Esophagus squamous epithelium (tissue), 5 donors: ENCODE data around the gene SEPTIN5. TPM values are rescaled to one million over a fixed set of nuclear protein-coding genes. Genes with fewer than 3 reads are reported as not detected.

Source experiments
- DNase-seq: peaks from one replicate; lab custom pipeline; 2025; lab: John Stamatoyannopoulos, UW
- H3K27ac ChIP-seq, 4 donors: fragments of 200-600 bp; sonication (generic); one replicate each; pipeline ENCODE4 v1.5.1; 2016 to 2019; ENCODE audit warnings: mild to moderate bottlenecking in 1 of 4
- H3K27me3 ChIP-seq, 4 donors: fragments of 200-600 bp; sonication (generic); 1 replicate in 3 of 4; 2 replicates in 1 of 4; pipeline versions ENCODE4 v1.5.1 to v1.6.0; 2017 to 2021; ENCODE audit warnings: antibody characterized with exemption in 1 of 4
- H3K36me3 ChIP-seq, 3 donors: fragments of 200-600 bp; sonication (generic); one replicate each; pipeline ENCODE4 v1.5.1; 2016 to 2019
- H3K4me1 ChIP-seq, 3 donors: fragments of 200-600 bp; sonication (generic); one replicate each; pipeline ENCODE4 v1.5.1; 2017 to 2019
- H3K4me3 ChIP-seq, 4 donors: fragments of 200-600 bp; sonication (generic); 1 replicate in 3 of 4; 2 replicates in 1 of 4; pipeline ENCODE4 v1.5.1; 2016 to 2019; ENCODE audit warnings: mild to moderate bottlenecking in 2 of 4, moderate library complexity in 1 of 4
- H3K9me3 ChIP-seq, 3 donors: fragments of 200-600 bp; sonication (generic); one replicate each; pipeline ENCODE4 v1.5.1; 2016 to 2019
- POLR2A ChIP-seq, 4 donors: fragments of 450-650 bp; IDR thresholded peaks; one replicate each; pipeline ENCODE4 v1.6.1; 2017; ENCODE audit warnings: antibody characterized with exemption in 4 of 4, mild to moderate bottlenecking in 4 of 4, moderate library complexity in 3 of 4
- WGBS, 2 donors: methylation state at CpG; one replicate each; pipeline ENCODE4 v1.1.5; 2018; 5-methylcytosine and 5-hydroxymethylcytosine counted together
- intact Hi-C: fragments of 100-400 bp; cut with DNase I; formaldehyde crosslinking; loops from one replicate; pipeline ENCODE4 v1.15.0; 2022
- total RNA-seq, 4 donors: library from RNA; depleted of rRNA; stranded (reverse); fragments of >200 nt; gene quantifications; one replicate each; pipeline ENCODE4 v1.1.0, GENCODE V29; 2016
- TF ChIP-seq, protein P1 (sequence below), 6 experiments: fragments of 450-650 bp in 4 of 6; fragments of 200-600 bp in 2 of 6; sonication (generic) in 2 of 6; IDR thresholded peaks; one replicate each; pipeline ENCODE4 v1.5.1; 2016 to 2019; ENCODE audit warnings: antibody characterized with exemption in 6 of 6, mild to moderate bottlenecking in 4 of 6, moderate library complexity in 4 of 6
- donor health status: DM: yes; HTN: yes; CAD: no.

Gene SEPTIN5
- total RNA-seq, 4 donors from 2014 or later = 19.8 to 69.7 (median 36.3) TPM

DNA sequence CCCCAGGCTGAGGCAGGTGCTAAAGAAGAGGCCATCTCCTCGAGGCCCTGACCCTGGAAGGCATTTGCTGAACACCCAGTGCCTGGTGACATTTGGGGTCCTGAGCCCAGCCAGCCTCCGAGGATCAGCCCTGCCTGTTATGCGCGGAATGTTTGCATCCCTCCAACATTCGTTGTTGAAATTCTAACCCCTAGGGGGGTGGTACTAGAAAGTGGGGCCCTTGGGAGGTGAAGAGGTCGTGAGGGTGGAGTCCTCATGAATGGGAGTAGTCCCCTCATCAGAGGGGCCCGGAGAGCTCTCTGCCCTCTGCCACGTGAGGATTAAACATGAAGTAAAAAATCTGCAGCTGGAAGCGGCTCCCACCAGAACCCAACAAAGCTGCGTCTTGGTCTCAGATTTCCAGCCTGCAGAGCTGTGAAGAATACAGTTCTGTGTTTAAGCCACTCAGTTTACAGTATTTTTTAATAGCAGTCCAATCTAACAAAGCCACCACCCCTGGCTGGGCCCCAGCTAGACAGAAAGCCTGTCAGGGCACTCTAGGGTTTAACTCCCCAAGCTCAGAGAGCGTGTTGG, 35.3 kb upstream of the SEPTIN5 start:
- intact Hi-C loops = loop anchor here (5.0 kb wide), 1 partner anchor 38 kb away; no protein-coding TSS in a partner anchor
- Histone ChIP-seq H3K27ac (no peak overlapping the region), H3K4me3 (no peak overlapping the region), H3K9me3 (no peaks in the 10 kb centered on the region), H3K27me3 (peaks cover 0 to 37% (median 0%) of the 10 kb centered on the region in 4 donors), H3K4me1 (peaks cover 0 to 11% (median 6%) of the 10 kb centered on the region in 3 donors), H3K36me3 (no peaks in the 10 kb centered on the region)
- TF ChIP-seq POLR2A (IDR thresholded peaks at IDR 0.05) = no peak
- TF ChIP-seq, protein P1, sequence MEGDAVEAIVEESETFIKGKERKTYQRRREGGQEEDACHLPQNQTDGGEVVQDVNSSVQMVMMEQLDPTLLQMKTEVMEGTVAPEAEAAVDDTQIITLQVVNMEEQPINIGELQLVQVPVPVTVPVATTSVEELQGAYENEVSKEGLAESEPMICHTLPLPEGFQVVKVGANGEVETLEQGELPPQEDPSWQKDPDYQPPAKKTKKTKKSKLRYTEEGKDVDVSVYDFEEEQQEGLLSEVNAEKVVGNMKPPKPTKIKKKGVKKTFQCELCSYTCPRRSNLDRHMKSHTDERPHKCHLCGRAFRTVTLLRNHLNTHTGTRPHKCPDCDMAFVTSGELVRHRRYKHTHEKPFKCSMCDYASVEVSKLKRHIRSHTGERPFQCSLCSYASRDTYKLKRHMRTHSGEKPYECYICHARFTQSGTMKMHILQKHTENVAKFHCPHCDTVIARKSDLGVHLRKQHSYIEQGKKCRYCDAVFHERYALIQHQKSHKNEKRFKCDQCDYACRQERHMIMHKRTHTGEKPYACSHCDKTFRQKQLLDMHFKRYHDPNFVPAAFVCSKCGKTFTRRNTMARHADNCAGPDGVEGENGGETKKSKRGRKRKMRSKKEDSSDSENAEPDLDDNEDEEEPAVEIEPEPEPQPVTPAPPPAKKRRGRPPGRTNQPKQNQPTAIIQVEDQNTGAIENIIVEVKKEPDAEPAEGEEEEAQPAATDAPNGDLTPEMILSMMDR (IDR thresholded peaks at IDR 0.05) = no peak
- DNase-seq = no peak
- 55% methylated on average over 5 to 11 of the region's 11 CpGs for WGBS, 2 donors

DNA sequence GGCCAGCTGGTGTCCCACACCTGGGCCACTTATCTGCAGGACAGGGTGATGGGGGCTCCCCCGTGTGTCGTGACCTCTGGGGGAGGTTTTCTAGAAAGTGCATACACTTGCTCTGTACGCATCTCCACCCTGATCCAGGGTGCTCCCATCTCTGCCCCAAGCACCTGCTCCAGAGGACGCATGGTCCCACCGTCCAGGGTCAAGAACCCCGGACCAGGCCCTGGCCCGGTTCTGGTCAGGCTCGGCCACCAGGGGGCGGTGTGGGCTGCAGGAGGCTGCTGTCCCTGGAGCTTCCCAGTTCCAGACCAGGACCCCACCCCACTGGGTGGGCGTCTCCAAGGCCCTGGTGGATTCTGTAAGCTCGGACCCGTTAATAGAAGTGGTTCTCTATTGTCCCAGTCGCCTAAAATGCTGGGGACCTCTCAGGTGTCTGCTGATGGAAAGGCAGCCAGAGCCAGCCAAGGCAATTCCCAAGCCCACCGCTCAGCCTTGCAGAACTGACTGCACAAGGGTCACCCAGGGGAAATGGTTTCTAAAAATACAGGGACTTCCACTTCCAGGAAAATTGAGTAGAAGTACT, 34.7 kb upstream of the SEPTIN5 start:
- peaks cover 0 to 37% (median 0%) of the 10 kb centered on the region in 4 donors for H3K27me3 ChIP-seq
- 71 to 88% methylated on average over 1 to 4 of the region's 14 CpGs for WGBS, 2 donors
- no peak overlapping the region for H3K4me3 ChIP-seq
- no peak for DNase-seq
- no peak for TF ChIP-seq POLR2A (IDR thresholded peaks at IDR 0.05)
- TF ChIP-seq, protein P1 (IDR thresholded peaks at IDR 0.05) = peak; percentile 67 to 91 (median 84)
- H3K27ac ChIP-seq = no peak overlapping the region
- peaks cover 0 to 11% (median 6%) of the 10 kb centered on the region in 3 donors for H3K4me1 ChIP-seq
- no peaks in the 10 kb centered on the region for H3K9me3 ChIP-seq
- H3K36me3 ChIP-seq = no peaks in the 10 kb centered on the region
- intact Hi-C loops = loop anchor here (5.0 kb wide), 1 partner anchor 38 kb away; no protein-coding TSS in a partner anchor

DNA sequence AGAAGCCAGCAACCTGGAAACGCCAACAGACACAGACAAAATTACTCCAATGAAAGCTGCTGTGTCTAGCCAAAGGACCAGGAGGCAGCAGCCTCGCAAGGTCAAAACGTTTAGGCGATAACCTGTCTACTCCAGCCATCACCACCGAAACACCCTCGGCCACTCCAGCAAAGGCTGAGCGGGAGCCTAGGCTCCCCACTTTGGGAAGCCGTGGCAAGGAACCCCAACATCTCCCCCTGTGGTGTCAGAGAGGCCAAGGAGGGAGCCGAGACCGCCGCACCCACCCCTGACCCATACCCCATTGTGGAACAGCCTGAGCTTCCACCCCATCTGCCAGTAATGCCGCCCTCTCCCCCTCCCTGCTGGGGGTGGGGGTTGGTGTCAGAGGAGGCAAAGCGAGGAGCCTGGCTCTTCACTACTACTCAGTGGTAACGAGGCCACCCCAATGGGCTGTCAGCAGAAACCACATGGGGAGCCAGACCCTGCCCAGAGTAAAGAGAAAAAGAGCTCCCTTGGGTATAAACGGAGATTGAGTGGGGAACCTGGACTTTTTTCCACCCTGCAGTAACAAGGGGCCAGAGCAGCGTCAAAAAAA, 33.9 kb upstream of the SEPTIN5 start:
- H3K27ac ChIP-seq = no peak overlapping the region
- peaks cover 0 to 29% (median 0%) of the 10 kb centered on the region in 4 donors for H3K27me3 ChIP-seq
- DNase-seq = no peak
- H3K4me3 ChIP-seq = no peak overlapping the region
- TF ChIP-seq, protein P1 (IDR thresholded peaks at IDR 0.05) = no peak
- no peak for TF ChIP-seq POLR2A (IDR thresholded peaks at IDR 0.05)
- peaks cover 0 to 11% (median 6%) of the 10 kb centered on the region in 3 donors for H3K4me1 ChIP-seq
- H3K36me3 ChIP-seq = no peaks in the 10 kb centered on the region
- 73 to 89% methylated on average over 5 to 6 of the region's 16 CpGs for WGBS, 2 donors
- intact Hi-C loops = no loop called here
- H3K9me3 ChIP-seq = no peaks in the 10 kb centered on the region

DNA sequence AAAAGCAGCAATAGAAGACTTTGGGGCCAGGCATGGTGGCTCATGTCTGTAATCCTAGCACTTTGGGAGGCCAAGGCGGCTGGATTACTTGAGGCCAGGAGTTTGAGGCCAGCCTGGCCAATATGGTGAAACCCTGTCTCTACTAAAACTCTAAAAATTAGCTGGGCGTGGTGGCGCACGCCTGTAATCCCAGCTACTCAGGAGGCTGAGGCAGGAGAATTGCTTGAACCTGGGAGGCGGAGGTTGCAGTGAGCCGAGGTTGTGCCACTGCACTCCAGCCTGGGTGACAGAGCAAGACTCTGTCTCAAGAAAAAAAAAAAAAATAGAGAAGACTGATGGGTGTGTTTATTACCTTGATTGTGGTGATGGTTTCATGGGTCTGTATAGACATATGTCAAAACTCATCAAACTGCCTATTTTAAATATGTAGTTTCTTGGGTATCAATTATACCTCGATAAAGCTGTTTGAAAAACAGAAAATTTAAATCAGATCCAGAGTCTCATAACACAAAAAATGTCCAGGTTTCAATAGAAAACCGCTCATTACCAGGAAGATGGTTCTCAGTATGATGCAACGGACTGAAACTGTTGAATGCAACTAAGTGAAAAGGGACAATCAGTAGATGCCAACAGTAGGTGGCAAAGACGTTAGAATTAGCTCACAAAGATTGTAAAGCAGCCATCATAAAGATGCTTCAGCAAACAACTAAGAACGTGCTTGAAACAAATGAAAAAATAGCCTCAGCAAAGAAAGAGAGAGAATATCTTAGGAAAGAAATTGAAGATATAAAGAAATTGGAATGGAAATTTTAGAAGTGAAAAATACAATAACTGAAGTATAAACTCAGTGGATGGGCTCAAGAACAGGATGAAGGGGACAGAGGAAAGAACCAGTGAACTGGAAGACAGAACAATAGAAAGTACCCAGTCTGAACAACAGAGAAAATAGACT, 33.1 kb upstream of the SEPTIN5 start:
- H3K36me3 ChIP-seq = no peaks in the 10 kb centered on the region
- peaks cover 0 to 11% (median 6%) of the 10 kb centered on the region in 3 donors for H3K4me1 ChIP-seq
- no peak overlapping the region for H3K4me3 ChIP-seq
- DNase-seq = no peak
- TF ChIP-seq POLR2A (IDR thresholded peaks at IDR 0.05) = no peak
- TF ChIP-seq, protein P1 (IDR thresholded peaks at IDR 0.05) = no peak
- H3K27ac ChIP-seq = no peak overlapping the region
- intact Hi-C loops = no loop called here
- H3K9me3 ChIP-seq = no peaks in the 10 kb centered on the region
- H3K27me3 ChIP-seq = peaks cover 0 to 27% (median 0%) of the 10 kb centered on the region in 4 donors
- WGBS, 2 donors = 78 to 82% methylated on average over 9 to 10 of the region's 11 CpGs
